Measurements from ENCODE around the gene CUL4A. TPM values are rescaled to one million over a fixed set of nuclear protein-coding genes. Genes with fewer than 3 reads are reported as not detected.

Gene CUL4A
- total RNA-seq, 5 donors from 2014 or later (not counting 1 experiment from before 2014, with no cell fraction given): 80.3 to 94.5 (median 82.7) TPM

GRCh38 chr13:113293686-113294085, 84.3 kb downstream of the CUL4A start:
- Mint-ChIP-seq H3K27me3 (peaks cover 34 to 39% of the 10 kb centered on the region in 2 donors), H3K36me3 (peaks cover 8% of the 10 kb centered on the region), H3K4me3 (no peak overlapping the region), H3K9me3 (no peaks in the 10 kb centered on the region), H3K27ac (no peak overlapping the region), H3K4me1 (peaks cover 32 to 36% (median 35%) of the 10 kb centered on the region in 3 donors)
- Histone ChIP-seq H3K27ac (ENCODE audit: low read length) (no peak overlapping the region), H3K9me3 (no peaks in the 10 kb centered on the region), H3K4me3 (ENCODE audit: control insufficient read depth in 1 of 2, extremely low read depth in 1 of 2, low read length in 1 of 2) (no peak overlapping the region), H3K4me1 (ENCODE audit: control insufficient read depth in 1 of 2, extremely low read depth in 1 of 2, insufficient read depth in 2 of 2, low read length in 2 of 2) (peaks cover 5 to 32% of the 10 kb centered on the region in 2 experiments), H3K36me3 (ENCODE audit: control insufficient read depth in 2 of 2, extremely low read depth in 1 of 2, insufficient read depth in 1 of 2, low read length in 1 of 2) (no peaks in the 10 kb centered on the region), H3K27me3 (replicated peaks in 1 of 2; ENCODE audit: control insufficient read depth in 2 of 2, extremely low read depth in 1 of 2, insufficient read depth in 2 of 2, low read length in 1 of 2) (peaks cover 3 to 34% of the 10 kb centered on the region in 2 experiments)
- CTCF ChIA-PET: no interaction called here
- ATAC-seq (replicated peaks in 1 of 4): no peak
- WGBS (ENCODE audit: insufficient coverage): 100% methylated on average over 2 of the region's 9 CpGs
- POLR2A ChIA-PET: interaction anchor here in 1 of 2 donors (0.6 kb wide), 1 partner anchor 30 kb away, joined by 6 read pairs; no protein-coding TSS in a partner anchor
- DNase-seq: no peak

- no peaks in the 10 kb centered on the region for H3K9me3 Mint-ChIP-seq
- DNase-seq (no peak), ATAC-seq (replicated peaks in 1 of 4) (no peak)
- Histone ChIP-seq H3K4me1 (ENCODE audit: control insufficient read depth in 1 of 2, extremely low read depth in 1 of 2, insufficient read depth in 2 of 2, low read length in 2 of 2) (peaks cover 5 to 40% of the 10 kb centered on the region in 2 experiments), H3K27ac (ENCODE audit: low read length) (no peak overlapping the region), H3K4me3 (ENCODE audit: control insufficient read depth in 1 of 2, extremely low read depth in 1 of 2, low read length in 1 of 2) (no peak overlapping the region), H3K27me3 (replicated peaks in 1 of 2; ENCODE audit: control insufficient read depth in 2 of 2, extremely low read depth in 1 of 2, insufficient read depth in 2 of 2, low read length in 1 of 2) (peaks cover 0 to 26% of the 10 kb centered on the region in 2 experiments), H3K9me3 (no peaks in the 10 kb centered on the region), H3K36me3 (ENCODE audit: control insufficient read depth in 2 of 2, extremely low read depth in 1 of 2, insufficient read depth in 1 of 2, low read length in 1 of 2) (no peaks in the 10 kb centered on the region)
- H3K4me1 Mint-ChIP-seq: peaks cover 41 to 49% (median 44%) of the 10 kb centered on the region in 3 donors
- H3K27ac Mint-ChIP-seq: peak overlapping the region in 1 of 2 donors; percentile 23
- peak overlapping the region; percentile 92 to 97 (median 93) for H3K4me3 Mint-ChIP-seq
- H3K36me3 Mint-ChIP-seq: peaks cover 9% of the 10 kb centered on the region
- CTCF ChIA-PET: no interaction called here
- H3K27me3 Mint-ChIP-seq: peaks cover 16 to 24% of the 10 kb centered on the region in 2 donors
- POLR2A ChIA-PET: no interaction called here
- WGBS (ENCODE audit: insufficient coverage): 100% methylated on average over 2 of the region's 6 CpGs
Observed at GRCh38 chr13:113295776-113296175, 86.4 kb downstream of the CUL4A start.

- Mint-ChIP-seq H3K27ac (peak within 1 kb of the TSS; percentile 100), H3K4me1 (peaks cover 39 to 47% (median 46%) of the 10 kb centered on the region in 3 donors), H3K4me3 (peak within 1 kb of the TSS; percentile 92 to 97 (median 95)), H3K9me3 (no peaks in the 10 kb centered on the region), H3K27me3 (peaks cover 8 to 16% of the 10 kb centered on the region in 2 donors), H3K36me3 (peaks cover 12% of the 10 kb centered on the region)
- Histone ChIP-seq H3K27me3 (replicated peaks in 1 of 2; ENCODE audit: control insufficient read depth in 2 of 2, extremely low read depth in 1 of 2, insufficient read depth in 2 of 2, low read length in 1 of 2) (peaks cover 0 to 19% of the 10 kb centered on the region in 2 experiments), H3K36me3 (ENCODE audit: control insufficient read depth in 2 of 2, extremely low read depth in 1 of 2, insufficient read depth in 1 of 2, low read length in 1 of 2) (no peaks in the 10 kb centered on the region), H3K9me3 (no peaks in the 10 kb centered on the region), H3K4me1 (ENCODE audit: control insufficient read depth in 1 of 2, extremely low read depth in 1 of 2, insufficient read depth in 2 of 2, low read length in 2 of 2) (peaks cover 5 to 40% of the 10 kb centered on the region in 2 experiments), H3K27ac (ENCODE audit: low read length) (peak within 1 kb of the TSS; percentile 81), H3K4me3 (ENCODE audit: control insufficient read depth in 1 of 2, extremely low read depth in 1 of 2, low read length in 1 of 2) (peak within 1 kb of the TSS; percentile 55 to 62)
- CTCF ChIA-PET: interaction anchor here in 1 of 2 donors (1.2 kb wide), 1 partner anchor 87 kb away, joined by 4 read pairs; the partner anchor contains the start of gene CUL4A
- WGBS (ENCODE audit: insufficient coverage): under 1% methylated on average over 74 of the region's 74 CpGs
- POLR2A ChIA-PET: interaction anchor here in 1 of 2 donors (0.5 kb wide), 1 partner anchor 87 kb away, joined by 3 read pairs; no protein-coding TSS in a partner anchor
- peak; percentile 88 to 100 (median 97) for DNase-seq
- peak; percentile 89 to 91 (median 90) for ATAC-seq (replicated peaks in 1 of 4)
Observed at GRCh38 chr13:113296823-113297369, 87.5 kb downstream of the CUL4A start, which contains the start of gene LAMP1. TSS of gene LAMP1 (plus strand) at chr13:113297239. CDS start at chr13:113297435, 196 bp downstream.

- CTCF ChIA-PET: interaction anchor here in 1 of 2 donors (1.2 kb wide), 1 partner anchor 88 kb away, joined by 4 read pairs; the partner anchor contains the start of gene CUL4A
- H3K4me1 Mint-ChIP-seq: peaks cover 33 to 41% (median 40%) of the 10 kb centered on the region in 3 donors
Observed at GRCh38 chr13:113297370-113298042, 88.1 kb downstream of the CUL4A start.

GRCh38 chr13:113298043-113298945, 88.9 kb downstream of the CUL4A start:
- Histone ChIP-seq H3K36me3 (ENCODE audit: control insufficient read depth in 2 of 2, extremely low read depth in 1 of 2, insufficient read depth in 1 of 2, low read length in 1 of 2) (peaks cover 2 to 3% of the 10 kb centered on the region in 2 donors), H3K27me3 (replicated peaks in 1 of 2; ENCODE audit: control insufficient read depth in 2 of 2, extremely low read depth in 1 of 2, insufficient read depth in 2 of 2, low read length in 1 of 2) (peaks cover 0 to 7% of the 10 kb centered on the region in 2 experiments), H3K27ac (ENCODE audit: low read length) (peak overlapping the region; percentile 81), H3K4me1 (ENCODE audit: control insufficient read depth in 1 of 2, extremely low read depth in 1 of 2, insufficient read depth in 2 of 2, low read length in 2 of 2) (peaks cover 5 to 38% of the 10 kb centered on the region in 2 experiments), H3K9me3 (no peaks in the 10 kb centered on the region), H3K4me3 (ENCODE audit: control insufficient read depth in 1 of 2, extremely low read depth in 1 of 2, low read length in 1 of 2) (peak overlapping the region; percentile 45 to 62)
- Mint-ChIP-seq H3K27me3 (peaks cover 0 to 7% of the 10 kb centered on the region in 2 donors), H3K9me3 (no peaks in the 10 kb centered on the region), H3K36me3 (peaks cover 17% of the 10 kb centered on the region), H3K4me3 (peak overlapping the region; percentile 92 to 97 (median 95)), H3K27ac (peak overlapping the region; percentile 94 to 96), H3K4me1 (peaks cover 39 to 46% (median 45%) of the 10 kb centered on the region in 3 donors)
- DNase-seq (peak in 1 of 35 experiments; percentile 18), ATAC-seq (replicated peaks in 1 of 4) (no peak)
- 64% methylated on average over 11 of the region's 19 CpGs for WGBS (ENCODE audit: insufficient coverage)
- ChIA-PET CTCF (interaction anchor here in 1 of 2 donors (1.2 kb wide), 1 partner anchor 88 kb away, joined by 4 read pairs; the partner anchor contains the start of gene CUL4A), POLR2A (no interaction called here)

More at GRCh38 chr13:113297370-113298042, 88.1 kb downstream of the CUL4A start:
- under 1% methylated on average over 47 of the region's 58 CpGs for WGBS (ENCODE audit: insufficient coverage)
- Histone ChIP-seq H3K4me1 (ENCODE audit: control insufficient read depth in 1 of 2, extremely low read depth in 1 of 2, insufficient read depth in 2 of 2, low read length in 2 of 2) (peaks cover 5 to 35% of the 10 kb centered on the region in 2 experiments), H3K27me3 (replicated peaks in 1 of 2; ENCODE audit: control insufficient read depth in 2 of 2, extremely low read depth in 1 of 2, insufficient read depth in 2 of 2, low read length in 1 of 2) (peaks cover 0 to 15% of the 10 kb centered on the region in 2 experiments), H3K36me3 (ENCODE audit: control insufficient read depth in 2 of 2, extremely low read depth in 1 of 2, insufficient read depth in 1 of 2, low read length in 1 of 2) (peaks cover 0 to under 1% of the 10 kb centered on the region in 2 donors), H3K27ac (ENCODE audit: low read length) (peak overlapping the region; percentile 81), H3K9me3 (no peaks in the 10 kb centered on the region), H3K4me3 (ENCODE audit: control insufficient read depth in 1 of 2, extremely low read depth in 1 of 2, low read length in 1 of 2) (peak overlapping the region; percentile 45 to 62)
- H3K27me3 Mint-ChIP-seq: peaks cover 2 to 10% of the 10 kb centered on the region in 2 donors
- peaks cover 12% of the 10 kb centered on the region for H3K36me3 Mint-ChIP-seq
- peak overlapping the region; percentile 92 to 97 (median 95) for H3K4me3 Mint-ChIP-seq
- POLR2A ChIA-PET: interaction anchor here in 1 of 2 donors (0.5 kb wide), 1 partner anchor 87 kb away, joined by 3 read pairs; no protein-coding TSS in a partner anchor
- ATAC-seq (replicated peaks in 1 of 4) (peak; percentile 46 to 58 (median 54)), DNase-seq (peak in 34 of 35 experiments; percentile 22 to 83 (median 54))
- peak overlapping the region; percentile 94 to 96 for H3K27ac Mint-ChIP-seq
- no peaks in the 10 kb centered on the region for H3K9me3 Mint-ChIP-seq
